Inflammatory macrophage treated with lipopolysaccharide for 4 hours (primary cell): ENCODE data around the gene MBP.
A peak's percentile ranks its signal among the peaks of the same experiment; 100 is the strongest.

ENCODE experiments used
- DNase-seq: peaks from one replicate; pipeline ENCODE4 v3.0.0-alpha.2; 2020

The MBP gene

DNA sequence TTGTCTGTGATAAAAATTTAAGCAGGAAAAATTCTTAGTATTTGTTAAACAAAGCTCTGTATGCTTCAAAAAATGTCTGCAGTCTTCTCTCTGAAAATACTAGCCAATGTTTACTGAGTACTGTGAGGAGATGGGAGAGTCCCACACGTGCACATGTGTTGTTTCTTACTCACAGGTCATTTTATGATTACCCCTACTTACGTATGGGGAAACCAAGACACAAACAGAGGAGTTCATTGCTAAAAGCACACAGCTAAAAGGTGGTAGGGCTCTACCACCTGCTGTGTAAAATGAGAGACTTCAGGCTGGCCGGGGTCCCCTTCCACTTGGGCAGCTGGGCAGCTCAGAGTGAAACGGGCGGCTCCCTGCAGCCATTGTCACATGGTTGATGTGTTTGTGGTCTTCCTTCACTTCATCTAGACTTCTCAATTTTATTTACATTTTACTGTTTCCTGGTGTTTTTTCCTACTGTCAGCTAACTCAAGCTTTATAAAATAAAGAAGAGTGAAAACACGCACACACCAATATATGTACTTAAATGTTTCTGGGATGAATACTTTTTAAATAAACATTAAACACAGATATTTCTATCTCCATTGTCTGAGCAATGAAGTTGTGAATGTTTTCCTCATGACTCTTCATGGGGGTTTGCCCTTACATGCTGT is 71.2 kb downstream of the MBP start:
- no peak for DNase-seq

DNA sequence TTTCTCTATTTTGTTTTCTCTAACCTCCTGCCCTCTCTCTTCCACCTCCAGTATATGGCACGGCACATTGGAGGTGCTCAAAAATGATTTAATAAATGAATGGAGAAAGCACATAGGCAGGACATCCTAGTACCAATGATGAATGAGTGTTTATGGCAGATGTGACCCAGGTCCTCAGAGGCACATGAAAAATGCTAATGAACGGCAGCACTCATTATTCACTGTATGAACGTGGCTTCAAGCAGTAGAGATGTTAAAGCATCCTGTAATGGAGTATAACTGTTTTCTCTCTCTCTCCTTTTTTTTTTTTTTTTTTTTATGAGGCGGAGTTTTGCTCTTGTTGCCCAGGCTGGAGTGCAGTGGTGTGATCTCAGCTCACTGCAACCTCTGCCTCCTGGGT is 72.4 kb downstream of the MBP start:
- no peak for DNase-seq

DNA sequence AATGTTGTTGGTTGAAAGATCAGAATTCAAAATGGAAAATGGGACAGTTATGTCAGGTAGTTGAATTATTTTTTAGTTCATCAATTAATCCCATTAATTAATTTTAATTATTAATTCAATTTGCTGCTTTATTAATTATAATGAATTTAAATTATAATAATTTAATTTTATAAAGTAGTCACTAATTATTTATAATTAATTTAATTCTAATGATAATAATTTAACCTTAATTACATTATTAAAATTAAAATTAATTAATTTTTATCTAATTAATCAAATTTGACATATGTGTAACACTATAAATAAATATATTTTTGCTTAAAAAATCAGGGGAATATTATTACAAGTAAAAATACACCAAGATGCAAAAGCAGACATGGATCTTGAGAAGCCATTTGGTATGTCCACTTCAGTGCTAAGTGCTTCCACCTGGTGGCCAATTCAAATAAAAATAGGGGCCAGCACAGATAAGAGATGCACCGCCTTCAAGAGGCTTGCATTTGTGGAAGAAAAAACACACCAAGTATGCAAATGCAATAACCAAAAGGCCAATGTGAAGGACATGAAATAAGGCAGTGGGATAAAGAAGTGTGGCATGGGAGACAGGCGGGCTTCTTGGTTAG is 73.2 kb downstream of the MBP start:
- DNase-seq: peak; percentile 72

DNA sequence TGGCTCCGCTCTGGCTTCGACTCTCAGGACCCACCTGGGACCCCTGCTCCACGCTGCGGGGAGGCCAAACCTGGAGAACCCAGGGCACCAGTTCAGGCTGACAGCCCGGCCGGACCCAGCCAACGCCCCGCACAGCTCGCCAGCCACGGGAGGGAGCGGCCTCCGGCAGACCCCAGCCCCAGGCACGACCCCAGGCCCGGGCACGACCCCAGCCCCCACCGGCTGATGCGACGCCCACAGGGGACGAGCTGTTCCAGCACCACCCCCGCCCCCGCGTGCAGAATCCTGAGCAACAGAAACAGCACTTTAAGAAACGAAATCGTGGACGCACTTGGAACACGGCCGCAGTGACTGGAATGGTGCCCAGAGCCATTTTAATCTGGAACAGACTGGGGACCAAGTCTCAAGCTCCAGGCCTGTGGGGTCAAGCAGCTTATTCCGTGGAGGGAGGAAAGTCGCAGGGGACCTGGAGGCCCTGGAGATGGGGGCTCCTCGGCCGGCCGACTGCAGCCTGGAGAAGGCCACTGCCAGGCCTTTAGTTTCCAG is 74.2 kb downstream of the MBP start:
- no peak for DNase-seq

DNA sequence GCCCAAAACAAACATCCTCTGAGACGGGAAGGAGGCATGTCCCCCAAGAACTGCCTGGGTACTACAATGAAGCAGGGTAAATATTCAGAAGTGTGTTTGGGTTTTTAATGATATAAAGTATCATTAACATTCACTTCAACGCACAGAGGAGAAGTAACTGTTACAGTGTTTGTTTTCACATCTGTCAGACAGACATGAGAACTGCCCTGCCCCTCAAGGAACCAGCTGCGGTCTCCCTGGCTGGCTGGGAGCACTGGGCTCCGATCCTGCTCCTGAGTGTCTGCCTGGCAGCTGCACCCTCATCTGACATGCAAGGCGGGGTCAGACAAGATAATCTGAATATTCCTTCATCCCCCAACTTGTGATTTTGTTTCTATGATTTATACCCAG is 75.6 kb downstream of the MBP start:
- DNase-seq: no peak

DNA sequence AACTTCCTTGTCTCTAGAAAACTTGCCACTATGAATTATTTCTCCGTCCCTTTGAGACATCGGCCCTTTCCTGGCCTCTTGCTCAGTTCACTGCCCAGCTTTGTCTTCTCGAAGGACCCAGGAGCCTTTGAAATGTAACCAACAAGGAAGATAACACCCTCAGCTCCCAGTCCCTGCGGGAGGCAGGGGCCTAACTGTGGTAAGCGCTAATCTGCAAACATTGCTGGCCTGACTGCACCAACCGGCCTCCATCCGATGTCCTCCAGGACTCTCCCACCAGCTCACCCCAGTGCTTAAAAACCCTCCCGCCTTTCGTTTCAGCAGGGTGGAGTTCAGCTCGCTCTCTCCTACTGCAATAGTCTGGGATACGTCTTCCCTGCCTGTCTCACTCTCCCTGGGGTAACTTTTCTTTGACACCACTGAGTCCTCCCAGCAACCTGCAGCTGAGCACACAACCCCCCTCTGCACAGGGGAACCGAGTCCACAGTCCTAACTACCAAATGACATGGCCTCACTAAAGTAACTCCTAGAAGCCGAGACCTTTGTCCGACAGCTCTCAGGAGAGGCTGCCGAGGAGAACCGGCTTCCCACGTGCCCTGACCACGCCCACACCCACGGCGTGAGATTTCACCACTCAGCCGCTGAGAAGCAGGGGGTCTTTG is 76.1 kb downstream of the MBP start:
- no peak for DNase-seq

DNA sequence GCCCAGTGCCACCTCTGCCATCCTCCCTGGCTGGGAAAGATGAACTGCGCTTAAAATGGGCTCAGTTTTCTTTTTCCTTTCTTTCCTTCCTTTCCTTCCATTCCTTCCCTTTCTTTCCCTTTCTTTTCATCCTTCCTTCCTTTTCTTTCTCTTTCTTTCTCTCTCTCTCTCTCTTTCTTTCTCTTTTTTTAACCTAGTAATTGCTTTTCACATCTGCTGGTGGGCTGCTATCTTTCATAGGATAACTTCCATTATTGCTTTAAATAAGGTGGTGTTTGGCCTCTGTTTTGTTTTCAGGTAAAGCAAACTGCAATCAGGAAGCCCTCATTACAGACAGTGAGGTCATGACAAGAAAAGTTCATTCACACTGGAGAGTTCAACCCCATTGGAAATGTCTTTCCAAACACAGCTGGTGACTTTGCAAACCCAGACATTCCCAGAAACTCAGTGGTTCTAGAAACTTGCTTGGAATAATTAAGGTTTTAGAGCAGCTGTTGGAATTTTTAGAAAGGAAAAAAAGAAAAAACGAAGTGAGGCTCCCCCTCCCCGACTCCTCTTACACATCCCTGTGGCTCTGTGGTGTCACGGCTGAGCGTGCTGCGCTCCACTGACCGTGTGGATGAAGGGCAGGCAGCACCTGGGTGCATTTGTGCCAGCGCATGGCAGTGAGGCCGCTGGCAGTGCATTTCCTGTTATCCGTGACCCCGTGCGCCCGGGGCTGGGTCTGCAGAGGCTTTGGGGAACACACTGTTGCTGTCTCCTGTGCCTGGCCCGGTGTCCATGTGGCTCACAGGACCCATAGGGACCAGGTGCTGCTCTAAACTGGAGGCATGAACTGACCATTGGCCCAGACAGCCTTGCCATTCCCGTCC is 76.9 kb downstream of the MBP start:
- DNase-seq: no peak

DNA sequence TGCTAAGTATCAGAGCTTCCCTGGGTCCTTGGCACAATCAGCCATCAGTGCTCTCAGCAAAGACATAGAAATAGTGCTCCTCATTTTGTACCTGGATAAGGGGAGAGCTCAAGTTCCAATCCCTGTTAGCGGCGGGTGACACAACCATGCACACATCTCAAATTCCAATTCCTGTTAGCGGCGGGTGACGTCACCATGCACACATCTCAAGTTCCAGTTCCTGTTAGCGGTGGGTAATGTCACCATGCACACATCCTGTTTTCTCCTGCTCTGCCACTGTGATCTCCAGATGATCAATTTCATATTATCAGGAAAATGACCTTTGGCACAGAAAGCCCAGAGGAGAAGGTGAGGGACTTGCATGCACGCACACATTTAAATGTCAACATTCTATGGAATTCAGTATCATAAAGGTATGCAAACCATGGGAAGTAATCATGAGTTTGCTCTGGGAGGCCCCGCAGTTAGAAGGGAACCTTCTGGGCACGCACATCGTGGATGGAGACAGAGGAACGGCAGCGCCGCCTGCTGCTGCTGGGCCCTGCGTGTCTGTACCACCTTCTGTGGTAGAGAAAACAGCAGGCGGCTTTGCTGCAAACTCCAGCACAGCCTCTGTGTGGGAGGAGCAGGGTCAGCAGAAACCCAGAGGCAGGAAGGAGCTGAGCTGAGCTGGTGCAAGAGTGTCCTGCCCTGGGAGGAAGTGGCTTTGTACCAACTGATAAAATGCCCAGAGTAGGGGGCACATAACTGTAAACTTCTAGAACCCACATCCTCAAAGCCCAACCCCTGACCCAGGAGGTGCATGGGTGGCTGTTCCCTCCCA is 77.8 kb downstream of the MBP start:
- DNase-seq: peak; percentile 95

DNA sequence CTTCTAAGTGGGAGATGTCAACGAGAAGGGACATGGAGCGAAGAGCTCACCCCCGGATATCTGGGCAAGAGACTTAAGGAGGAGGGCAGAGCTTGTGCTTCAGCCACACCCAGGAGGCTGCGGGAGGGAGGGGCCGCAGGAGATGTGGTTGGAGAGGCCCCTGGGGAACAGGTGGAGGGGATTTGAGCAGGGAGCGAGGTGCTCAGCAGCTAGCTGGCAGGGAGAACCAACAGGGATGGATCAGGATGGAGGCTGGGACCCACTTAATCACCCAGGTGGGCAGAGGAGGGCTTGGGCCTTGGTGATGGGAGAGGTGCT is 78.3 kb downstream of the MBP start:
- DNase-seq: no peak

DNA sequence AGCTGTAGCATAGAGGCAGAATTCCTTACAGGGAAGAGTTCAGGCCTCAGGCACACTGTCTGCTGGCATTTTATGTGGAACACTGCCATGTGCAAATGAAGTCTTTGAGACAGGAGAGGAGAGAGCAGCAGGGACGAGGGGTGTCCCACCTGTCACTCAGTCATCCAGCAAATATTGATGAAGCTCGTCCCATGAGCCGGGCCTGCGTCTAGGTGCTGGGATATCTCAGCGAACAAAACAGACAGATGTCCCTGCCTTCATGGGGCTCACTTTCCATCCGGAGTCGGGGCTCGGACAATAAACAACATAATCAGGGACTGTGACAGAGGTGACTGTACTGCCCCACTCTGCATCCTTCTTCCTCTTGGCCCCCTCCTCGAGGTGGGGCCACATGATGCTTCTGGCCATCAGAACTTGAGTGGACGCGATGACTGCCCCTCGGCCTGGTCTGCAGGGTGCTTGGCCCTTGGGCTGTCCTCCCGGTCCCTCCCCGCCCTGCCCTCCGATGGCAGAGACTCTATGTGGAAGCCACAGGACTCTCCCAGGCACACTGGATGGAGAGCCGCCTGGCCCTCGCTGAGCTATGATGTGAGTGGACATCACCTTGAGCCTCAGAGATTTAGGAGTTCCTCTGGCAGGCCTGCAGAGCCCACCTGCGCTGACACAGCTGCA is 78.8 kb downstream of the MBP start:
- DNase-seq: no peak

DNA sequence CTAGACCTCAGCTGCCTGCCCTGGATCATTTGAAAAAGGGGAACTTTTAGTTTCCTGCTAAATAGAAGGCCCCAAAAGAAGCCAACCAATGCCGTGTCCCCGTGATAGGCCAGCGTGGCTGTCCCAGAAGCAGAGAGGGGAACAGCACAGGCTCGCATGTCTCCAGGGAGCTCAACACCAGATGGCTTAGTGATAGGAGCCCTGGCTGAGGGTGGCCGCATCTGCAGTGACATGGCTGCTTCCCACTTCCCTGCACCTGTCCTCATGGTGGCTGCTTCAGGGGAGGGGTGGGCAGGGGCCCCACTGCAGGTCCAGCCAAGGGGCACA is 79.6 kb downstream of the MBP start:
- peak; percentile 60 for DNase-seq

DNA sequence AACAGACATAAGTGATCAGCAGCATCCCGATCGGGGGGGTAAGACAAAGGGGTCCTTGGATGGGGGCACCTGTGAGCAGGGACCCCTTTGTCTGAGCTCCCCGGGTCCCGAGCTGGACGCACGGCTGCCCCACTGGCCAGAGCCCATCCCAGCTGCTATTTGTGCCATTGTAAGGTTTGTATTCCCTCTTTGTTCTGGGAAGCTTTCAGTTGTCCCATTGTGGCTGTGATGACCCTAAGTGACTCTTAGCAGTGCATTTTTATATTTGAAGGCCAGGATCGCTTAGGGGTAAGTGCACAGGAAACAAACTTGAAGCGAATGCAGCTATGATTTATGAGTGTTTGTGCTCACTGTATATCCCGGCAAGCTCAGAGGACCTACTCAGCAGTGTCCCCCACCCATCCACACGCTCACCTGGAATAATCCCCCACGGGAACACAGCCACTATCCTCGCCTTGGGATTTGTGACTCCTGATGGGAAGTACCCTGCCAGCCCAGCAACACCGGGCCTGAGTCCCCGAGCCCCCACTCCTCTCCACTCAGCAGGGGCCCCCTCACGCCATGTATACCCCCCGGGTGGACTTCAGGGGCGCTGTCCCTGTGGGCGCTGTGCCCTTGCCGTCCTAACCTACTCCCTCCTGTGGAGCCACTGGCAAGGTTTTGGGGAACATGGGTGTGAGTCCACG is 80.1 kb downstream of the MBP start:
- DNase-seq: no peak

DNA sequence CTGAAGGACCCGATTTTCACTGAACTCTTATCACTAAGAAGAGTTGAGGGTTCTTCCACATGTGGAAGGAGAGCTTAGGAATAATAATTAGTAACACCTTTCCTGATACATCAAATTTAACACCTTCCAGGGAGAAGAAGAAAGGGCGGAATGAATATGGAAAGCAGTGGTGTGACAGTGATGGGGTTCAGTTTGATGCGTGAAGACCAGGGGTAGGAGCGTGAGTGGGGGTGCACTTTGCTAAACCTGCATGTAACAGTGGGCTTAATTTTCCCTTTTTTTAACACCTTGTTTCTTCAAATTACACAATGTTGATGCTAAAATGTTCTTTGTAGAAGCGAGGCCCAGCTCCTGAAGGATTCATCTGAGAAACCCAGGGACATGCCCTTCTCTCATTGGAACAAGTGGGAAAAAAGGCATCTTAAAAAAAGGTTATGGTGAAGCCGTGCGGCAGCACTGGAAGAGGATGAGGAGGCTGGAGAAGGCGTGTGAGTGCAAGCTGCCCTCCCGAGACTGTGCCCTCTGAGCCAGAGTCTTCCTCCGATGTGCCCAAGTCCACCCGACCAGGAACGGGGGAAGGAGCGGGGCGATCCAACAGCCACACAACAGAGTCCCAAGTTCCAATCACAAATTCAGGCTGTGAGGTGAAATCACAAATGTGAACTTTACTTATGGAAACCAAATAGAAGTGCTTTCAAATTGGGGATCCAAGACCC is 80.8 kb downstream of the MBP start:
- DNase-seq: no peak

DNA sequence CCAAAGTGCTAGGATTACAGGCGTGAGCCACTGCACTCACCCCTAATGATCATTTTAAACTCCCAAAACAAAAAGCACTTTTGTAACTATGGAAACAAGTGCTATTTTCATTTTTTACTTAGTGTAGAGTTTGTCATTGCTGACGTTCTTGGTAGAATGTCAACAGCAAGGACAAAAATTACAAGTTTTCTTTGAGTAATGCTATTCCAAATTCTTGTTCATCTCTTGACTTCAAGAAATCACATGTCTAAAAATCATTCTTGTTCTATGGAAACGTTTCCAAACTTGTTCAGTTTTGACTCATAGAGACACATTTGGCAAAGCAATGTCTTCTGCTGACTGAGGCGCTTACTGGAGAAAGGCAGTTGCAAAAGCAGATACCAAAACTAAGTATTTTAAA is 82.6 kb downstream of the MBP start:
- DNase-seq: peak; percentile 53

DNA sequence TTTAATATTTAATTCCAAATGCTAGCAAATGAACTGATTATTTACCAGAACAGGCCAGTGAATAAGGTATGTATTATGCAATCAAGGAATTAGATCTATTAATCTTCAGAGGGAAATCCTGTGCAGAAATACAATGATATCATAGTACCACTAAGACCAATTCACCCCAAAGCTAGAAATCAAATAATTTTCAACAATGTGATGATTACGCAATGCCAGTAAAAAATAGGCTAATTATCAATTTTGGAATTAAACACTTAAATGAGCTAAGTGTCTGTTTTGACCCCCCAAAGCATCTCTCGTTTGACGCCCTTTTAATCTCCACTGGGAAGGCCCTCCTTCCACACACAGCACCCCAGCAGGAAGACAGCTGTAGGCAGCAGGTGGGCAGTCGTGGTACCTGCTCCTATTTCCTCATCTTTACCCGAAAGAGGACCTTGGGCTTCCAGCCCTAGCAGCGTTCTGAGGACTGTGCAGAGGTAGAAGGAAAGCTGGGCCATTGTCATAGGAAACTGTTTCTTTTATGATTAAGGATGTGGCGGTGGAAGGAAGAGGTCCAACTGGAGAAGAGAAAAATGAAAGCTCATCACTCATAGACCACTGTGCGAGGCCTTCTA is 84.7 kb downstream of the MBP start:
- DNase-seq: no peak

DNA sequence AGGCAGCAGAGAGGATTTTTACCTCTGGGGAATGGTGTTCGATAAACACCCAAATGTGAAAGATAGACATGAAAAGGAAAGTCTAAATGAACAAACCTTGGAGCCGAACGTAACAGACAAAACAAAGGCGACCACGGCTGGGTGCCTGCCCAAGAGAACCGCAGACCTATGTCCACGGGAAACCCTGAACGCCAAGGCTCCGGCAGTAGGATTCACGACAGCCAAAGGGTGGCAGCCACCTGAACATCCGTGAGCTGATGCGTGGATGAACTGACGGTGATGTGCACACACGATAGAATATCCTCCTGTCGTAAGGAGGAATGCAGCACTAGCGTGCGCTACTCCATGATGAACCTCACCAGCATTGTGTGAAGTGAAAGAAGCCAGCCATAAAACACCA is 85.6 kb downstream of the MBP start:
- no peak for DNase-seq

DNA sequence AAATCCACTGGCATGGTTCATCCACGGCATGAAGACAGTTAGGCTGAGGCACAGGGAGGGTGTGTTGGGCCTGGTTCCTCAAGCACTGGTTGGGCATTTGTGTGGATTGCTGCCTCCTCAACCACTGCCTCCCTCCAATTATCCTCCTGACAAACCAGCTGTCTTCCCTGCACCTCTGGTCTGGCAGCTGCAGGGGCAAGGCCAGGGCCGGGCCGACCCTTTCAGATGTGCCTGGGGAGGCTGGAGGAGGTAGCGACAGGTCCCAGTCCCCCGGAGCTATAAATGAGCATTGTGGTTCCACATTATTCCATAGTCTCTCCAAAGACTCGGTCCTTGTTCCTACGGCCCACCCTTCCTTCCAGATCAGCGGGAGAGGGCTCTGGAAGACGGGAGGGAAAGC is 86.2 kb downstream of the MBP start:
- no peak for DNase-seq

DNA sequence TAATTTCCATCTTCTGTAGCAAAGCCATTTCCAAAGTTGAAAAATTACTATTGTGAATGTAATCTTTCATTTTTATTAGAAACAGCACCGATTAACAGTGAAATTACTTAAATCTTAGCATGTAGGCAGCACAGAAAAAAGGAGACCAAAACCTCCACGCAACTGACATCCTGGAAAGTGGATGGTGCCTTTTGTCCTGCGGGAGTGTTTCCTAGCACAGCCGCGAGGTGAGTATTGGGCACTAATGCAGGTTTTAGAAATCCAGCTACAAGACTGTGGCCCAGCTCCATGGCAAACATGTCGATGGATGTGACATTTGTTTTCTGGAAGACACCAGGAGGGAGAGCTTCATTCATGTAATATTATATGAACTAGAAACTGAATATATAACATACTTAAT is 86.9 kb downstream of the MBP start:
- DNase-seq: no peak

DNA sequence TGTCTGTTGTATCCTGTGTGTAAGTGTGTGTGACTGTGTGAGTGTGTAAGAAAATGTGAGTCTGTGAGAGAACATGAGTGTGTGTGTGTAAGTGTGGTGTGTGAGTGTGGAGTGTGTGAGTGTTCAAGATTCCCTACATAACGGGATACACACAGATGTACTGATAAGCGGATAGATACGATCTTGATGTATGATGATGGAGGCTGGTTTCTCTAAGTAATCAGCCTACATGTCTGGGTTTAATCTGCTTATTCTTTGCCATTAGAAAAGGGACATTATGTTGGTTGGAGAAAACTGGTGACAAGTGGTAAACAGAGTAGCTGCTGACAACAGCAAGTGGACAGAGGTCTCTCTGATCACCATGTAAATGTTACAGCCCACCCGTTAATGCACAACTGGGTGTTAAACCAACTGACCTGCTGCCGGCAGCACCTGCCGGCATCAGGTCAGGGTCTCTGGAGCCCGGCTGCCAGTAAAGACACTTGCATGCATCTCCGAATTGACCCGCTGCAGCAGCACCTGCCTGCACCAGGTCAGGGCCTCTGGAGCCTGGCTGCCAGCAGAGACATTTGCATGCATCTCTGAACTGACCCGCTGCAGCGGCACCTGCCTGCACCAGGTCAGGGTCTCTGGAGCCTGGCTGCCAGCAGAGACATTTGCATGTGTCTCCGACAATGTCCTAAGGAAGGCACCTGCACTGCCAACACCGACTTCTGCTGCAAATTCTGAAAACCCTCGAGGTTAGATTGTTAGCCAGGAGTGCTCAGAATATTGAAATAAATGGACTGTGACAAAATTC is 87.5 kb downstream of the MBP start:
- no peak for DNase-seq
